HFF-Myc (cell line): Measurements from ENCODE around the gene ACTR5.

ENCODE experiments used
- DNase-seq: peaks from one replicate; pipeline ENCODE4 v3.0.0-alpha.2; 2011; ENCODE audit warnings: low read depth; ENCODE audit errors: extremely low read depth
- H3K4me3 ChIP-seq: replicated peaks from 2 replicates; pipeline ENCODE4 v1.5.1; 2011; ENCODE audit warnings: low read depth, mild to moderate bottlenecking, control low read depth, low read length
- CTCF ChIP-seq: IDR thresholded peaks from 2 replicates; pipeline ENCODE4 v1.5.1; 2012; ENCODE audit warnings: mild to moderate bottlenecking, low read depth, low read length, control low read depth; ENCODE audit errors: missing control alignments

Gene ACTR5

DNA sequence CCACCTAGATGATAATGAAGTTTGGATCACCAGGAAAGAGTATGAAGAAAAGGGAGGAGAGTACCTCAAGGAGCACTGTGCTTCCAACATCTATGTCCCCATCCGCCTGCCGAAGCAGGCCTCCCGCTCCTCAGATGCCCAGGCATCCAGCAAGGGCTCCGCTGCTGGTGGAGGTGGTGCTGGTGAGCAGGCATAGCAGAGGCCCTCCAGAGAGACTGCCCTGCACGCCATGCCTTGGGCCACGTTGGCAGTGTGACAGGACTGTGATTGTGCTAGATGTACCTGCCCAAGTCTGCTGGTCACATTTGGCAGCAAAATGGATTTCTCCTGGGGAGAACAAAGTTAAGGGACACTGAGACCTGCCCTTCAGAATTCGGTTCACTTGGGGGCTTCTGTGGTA, 23.4 kb downstream of the ACTR5 start:
- TF ChIP-seq CTCF = no peak
- DNase-seq = no peak
- H3K4me3 ChIP-seq = no peak overlapping the region

- DNase-seq = no peak
- no peak for TF ChIP-seq CTCF
- no peak overlapping the region for H3K4me3 ChIP-seq
Observed at GRCh38 chr20:38774167-38774566, 25.9 kb downstream of the ACTR5 start.

DNA sequence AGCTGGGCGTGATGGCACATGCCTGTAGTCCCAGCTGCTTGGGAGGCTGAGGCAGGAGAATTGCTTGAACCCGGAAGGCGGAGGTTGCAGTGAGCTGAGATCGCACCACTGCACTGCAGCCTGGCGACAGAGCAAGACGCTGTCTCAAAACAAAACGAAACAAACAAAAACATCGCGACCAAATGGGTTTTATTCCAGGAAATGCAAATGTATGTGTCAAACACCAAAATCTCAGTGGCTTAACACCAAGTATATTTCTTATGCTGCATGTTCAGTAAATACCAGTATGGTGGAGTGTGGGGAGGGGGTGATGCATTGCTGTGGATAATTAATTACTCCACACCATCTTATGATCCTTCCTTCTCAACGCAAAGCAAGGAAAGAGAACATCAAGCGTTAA, 28.1 kb downstream of the ACTR5 start:
- TF ChIP-seq CTCF = no peak
- DNase-seq = no peak
- H3K4me3 ChIP-seq = no peak overlapping the region

- no peak for DNase-seq
- H3K4me3 ChIP-seq = no peak overlapping the region
- no peak for TF ChIP-seq CTCF
Observed at GRCh38 chr20:38779247-38780097, 31.2 kb downstream of the ACTR5 start.

DNA sequence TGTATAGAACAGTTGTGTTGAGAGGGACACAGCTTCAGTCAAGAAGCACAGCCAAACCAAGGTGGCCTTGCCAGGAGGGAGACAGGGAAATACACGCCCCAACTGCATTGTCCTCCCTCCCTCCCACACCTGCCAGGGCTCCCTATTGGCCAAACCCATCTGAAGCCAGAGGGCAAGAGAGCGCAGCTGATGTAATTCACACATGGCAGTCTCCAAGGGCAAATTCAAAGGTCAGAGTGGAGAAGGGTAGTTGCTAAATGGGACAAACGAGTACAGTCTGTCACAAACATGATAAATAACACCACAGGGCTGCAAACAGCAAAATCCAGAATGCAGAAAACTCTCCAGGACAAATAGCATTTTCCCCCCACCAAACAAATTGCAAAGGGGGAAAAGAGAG, 34.0 kb downstream of the ACTR5 start:
- TF ChIP-seq CTCF = no peak
- DNase-seq = no peak
- no peak overlapping the region for H3K4me3 ChIP-seq

- no peak for TF ChIP-seq CTCF
- no peak overlapping the region for H3K4me3 ChIP-seq
- DNase-seq = no peak
Observed at GRCh38 chr20:38787870-38788269, 39.6 kb downstream of the ACTR5 start.

GRCh38 chr20:38789503-38790199, 41.4 kb downstream of the ACTR5 start:
- DNase-seq = no peak
- H3K4me3 ChIP-seq = no peak overlapping the region
- no peak for TF ChIP-seq CTCF
